EH (cell line): ENCODE results near the gene NR6A1.

Experiments used
- DNase-seq: peaks from one replicate; pipeline ENCODE4 v3.0.0-alpha.2; 2015; ENCODE audit warnings: low read depth

The NR6A1 gene

GRCh38 chr9:124526174-124526573, 244.9 kb downstream of the NR6A1 start:
- no peak for DNase-seq

DNA sequence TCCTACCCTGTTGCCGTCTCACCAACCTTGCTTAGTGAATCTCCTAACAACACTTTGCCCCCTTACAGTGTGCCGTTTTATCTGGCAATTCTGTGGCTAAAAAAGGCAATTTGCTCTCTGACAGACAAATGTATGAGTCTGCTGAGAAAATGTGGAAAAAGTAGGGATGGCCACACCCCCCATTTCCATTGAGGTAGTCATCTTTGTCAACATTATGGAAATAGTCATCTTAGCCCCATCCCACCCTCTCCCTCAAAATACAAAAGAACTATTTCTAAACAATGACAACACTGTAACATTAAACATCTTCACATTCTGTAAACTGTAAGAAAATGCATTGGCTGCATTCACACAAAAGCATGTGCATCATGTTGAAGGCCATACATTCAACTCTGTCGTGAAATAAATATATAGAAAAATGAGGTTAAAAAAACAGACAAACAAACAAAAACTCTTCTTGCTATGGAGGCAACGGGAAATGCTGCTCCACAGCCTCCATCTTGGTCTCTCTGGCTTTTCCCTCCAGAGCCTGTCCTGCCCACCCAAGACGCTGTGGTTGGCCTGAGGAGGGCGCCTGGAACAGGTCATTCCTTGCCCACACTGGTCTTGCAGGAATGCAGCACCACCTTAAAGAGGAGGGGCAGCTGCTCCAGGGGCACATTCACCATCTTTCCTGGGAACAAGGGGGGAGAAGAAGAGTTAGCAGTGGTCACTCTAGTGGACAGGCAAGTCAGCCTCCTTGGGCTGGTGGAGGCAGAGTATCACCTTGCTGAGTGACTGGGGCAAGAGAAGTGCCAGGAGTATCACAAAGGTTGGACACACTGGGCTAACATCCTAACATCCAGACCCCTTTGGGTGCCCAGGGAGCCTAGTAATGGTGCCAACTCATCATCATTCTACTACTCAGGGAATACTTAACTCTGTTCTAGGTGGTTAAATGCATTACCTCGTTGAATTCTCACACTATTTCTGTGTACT, 248.7 kb downstream of the NR6A1 start:
- no peak for DNase-seq

DNA sequence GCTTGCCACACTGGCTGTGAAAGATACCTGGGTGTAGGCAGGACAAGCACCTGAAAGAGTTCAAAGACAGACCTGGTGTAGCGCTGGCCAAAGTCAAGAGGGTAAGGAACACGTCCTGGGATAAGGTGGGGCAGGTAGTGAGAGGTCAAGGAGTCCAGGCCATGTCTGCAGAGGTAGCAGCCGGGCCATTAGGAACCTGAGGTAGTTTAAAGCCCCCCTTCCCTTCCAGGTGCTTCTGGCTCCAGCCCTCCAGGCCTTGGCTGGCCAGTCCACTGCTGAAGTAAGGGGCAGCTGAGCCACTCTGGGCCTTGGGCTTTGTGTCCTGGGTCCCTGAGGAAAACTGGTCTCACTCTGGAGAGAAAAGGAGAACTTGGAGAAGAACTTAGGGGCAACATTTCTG, 250.0 kb downstream of the NR6A1 start:
- no peak for DNase-seq

DNA sequence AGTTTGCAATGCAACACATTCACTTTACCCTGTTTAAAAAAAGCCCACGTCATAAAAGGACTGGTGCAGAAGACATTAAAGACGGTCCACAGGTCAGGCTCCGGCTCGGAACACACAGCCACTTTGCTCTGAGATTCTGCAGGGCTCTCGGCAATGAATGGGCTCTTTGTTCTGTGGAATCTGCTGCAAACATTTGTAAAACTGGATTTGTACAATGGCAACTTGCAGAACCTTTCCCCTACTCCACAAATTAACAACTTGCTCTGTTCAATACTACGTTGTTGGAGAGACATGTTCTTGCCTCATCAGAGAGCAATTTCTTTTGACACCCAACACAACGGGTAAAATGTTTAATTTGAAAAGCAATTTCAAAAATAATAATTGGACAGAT, 250.9 kb downstream of the NR6A1 start:
- DNase-seq, result no peak

DNA sequence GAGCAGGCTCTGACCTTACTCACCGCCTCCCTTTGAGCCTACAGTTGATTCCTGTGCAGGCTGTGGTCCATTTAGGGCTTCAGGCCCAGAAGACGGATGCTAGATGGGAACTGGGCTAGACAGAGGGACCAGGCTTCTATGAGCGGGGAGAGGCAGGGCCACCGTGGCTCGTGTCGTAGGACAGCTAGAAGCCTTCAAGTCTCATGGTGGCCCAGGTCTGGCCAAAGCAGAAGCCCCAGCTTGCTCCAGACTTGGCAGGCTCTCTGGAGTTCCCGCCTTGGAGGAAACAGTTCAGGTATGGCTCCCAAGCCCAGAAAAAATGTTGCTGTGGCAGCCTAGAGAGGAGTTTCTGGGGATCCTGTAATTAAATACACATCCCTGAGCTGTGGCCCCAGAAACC, 253.0 kb downstream of the NR6A1 start:
- DNase-seq, result no peak

DNA sequence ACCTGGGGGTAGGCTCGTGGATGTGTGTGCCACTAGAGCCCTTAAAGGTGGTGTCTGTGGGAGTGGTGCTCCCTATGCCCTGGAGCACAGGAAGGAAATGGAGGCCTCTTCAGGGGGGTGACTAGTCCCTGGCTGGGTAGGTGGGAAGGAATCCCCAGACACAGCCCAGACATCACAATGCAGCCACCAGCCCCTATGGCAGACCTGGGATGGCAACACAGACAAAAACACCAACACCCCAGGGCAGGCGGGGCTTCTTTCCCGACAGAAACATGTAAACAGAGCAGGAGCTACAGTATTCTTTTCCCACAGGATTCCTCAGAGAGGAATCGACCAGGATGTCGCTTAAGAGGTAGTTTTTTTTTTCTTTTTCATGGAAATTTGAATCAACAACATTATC, 253.5 kb downstream of the NR6A1 start:
- DNase-seq, result no peak

GRCh38 chr9:124514874-124515273, 256.2 kb downstream of the NR6A1 start:
- DNase-seq, result no peak

DNA sequence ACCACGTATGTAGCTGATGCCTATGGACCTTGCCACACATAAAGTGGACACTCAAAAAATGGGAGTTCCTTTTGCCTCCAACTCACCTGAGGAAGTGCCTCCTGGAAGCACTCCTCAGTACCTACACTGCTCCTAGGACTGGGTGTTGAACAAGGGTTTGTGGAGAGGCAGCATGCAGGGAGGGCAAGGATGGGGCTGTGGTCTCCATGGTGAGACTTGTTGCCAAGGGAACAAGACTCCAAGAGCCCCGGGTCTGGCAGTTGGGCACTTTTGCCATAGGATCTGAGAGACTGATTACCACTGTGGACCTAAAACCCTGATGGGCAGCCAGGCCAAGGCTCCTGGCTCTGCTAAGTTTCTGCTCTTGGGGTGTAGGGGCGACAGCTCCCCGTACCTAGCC, 257.0 kb downstream of the NR6A1 start:
- DNase-seq, result no peak

DNA sequence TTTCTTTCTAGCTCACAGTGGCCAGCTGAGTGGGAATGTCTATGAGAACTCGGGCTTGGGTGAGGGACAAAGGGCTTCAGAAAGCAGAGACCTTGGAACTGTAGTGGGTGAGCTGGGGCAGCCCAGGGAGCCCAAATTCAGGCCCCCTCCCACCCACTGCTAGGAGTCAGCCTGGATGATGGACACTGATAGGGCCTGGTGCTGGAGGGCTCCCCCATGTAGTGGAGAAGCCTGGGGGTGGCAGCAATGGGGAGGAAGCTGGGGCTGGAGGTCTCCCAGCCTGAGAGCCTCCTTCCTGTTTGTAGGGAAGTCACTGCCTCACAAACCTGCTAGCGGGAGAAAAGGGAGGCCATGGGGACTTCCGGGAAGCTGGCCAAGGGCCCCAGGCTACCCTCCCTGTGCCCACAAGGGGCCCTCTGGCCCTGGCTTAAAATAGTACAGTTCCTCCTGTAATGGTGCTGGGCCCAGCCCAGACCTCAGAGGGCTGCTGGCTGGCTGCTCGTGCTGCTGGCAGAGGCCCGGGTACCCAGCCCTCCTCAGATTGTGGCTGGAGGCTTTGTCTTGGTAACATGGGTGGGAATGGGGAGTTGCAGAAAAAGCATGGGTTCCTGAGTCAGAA, 257.6 kb downstream of the NR6A1 start:
- peak; percentile 7 for DNase-seq

GRCh38 chr9:124512806-124513204, 258.3 kb downstream of the NR6A1 start:
- DNase-seq, result no peak

GRCh38 chr9:124511891-124512805, 259.0 kb downstream of the NR6A1 start:
- no peak for DNase-seq

DNA sequence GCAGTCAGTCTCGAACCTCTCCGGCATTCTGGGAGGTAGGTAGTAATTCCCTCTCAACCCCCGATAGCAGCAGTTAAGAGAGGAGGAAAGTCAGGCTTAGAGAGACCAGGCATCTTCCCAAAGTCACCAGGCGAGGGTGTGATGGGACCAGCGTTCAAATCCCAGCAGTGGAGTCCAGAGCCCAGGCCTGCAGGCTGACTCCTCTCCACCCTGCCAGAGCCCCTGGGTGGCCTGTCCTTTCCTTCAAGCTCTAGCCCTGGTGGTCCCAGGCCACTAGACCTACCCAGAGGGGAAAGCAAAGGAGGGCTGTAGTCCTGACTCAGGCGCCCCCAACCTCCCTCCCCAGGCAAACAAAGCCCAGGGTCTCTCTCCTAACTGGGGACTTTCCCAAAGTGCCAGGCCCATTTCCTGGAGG, 259.7 kb downstream of the NR6A1 start:
- DNase-seq, result peak; percentile 11

- peak; percentile 9 for DNase-seq
These were observed 260.3 kb downstream of the NR6A1 start for GRCh38 chr9:124510650-124511425.

DNA sequence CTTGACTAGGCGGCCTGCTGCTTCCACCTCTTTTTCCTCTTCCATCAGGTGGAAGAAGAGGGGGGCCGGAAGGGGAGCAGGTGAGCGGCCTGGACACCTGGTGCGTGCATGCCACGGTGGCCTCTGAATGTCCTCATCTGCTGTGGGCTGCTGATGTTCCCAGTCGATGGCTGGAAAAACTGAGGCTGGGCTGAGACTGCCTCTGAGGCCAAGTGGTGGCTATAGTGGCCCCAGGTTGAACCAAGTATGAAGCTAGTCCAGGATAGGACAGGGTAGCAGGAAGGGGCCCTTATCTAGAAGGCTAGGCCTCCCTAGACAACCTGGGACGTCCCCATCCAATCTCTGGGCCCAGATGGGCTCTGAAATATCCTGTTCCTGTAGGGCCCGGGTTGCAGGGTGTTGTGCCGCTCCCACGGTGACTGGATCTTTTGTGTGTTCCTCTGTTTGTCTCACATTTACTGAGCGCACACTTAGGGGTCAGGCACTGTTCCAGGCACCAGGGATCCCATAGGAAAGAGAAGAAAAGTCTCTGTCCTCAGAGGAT, 263.2 kb downstream of the NR6A1 start:
- no peak for DNase-seq

DNA sequence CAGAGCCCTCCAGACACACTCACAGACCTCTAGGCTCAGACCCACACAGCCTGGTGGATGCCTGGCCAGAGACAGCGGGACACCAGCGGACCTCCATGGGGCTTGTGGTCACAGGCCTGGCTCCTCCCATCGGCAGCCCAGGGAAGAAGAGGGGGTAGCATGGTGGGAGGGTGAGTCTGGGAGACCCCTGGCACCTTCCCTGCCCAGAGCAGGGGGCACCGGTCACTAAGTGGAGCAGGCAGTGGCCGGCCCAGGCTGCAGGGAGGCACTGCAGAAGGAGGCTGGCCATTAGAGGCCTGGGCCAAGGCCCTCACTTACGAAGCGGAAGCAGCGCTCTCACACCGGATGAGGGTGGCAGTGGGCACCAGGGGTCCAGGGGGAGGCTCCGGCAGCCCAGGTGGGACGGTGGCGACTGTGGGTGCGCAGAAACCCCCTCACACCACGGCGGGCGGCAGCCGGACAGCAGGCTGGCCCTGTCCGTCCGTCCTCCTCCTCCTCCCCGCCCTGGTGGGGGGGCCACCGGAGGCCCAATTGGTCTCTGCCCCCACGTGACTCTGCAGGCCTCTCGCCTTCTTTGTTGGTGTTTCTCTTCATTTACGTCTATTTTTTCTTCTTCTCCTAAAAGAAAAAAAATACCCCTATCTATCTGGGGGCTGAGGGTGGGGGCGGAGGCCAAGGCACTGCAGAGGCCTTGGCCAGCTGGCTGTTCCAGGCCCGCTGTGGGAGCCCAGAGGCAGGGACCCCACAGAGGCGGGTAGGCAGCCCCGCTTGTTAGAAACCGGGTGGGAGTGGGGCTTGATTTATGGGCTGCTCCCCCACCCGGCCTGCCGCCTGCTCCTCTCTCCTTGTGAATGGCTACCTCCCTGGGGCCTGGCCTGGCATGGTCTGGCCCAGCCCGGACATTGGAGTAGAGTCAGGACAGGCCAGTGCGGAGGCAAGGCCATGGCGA, 263.9 kb downstream of the NR6A1 start, which contains the start of gene NR5A1:
Gene NR5A1, minus strand, starts transcription at position 469 of the 949 bp plus-strand sequence. CDS start 4,004 bp downstream, outside the sequence.
- DNase-seq, result no peak

DNA sequence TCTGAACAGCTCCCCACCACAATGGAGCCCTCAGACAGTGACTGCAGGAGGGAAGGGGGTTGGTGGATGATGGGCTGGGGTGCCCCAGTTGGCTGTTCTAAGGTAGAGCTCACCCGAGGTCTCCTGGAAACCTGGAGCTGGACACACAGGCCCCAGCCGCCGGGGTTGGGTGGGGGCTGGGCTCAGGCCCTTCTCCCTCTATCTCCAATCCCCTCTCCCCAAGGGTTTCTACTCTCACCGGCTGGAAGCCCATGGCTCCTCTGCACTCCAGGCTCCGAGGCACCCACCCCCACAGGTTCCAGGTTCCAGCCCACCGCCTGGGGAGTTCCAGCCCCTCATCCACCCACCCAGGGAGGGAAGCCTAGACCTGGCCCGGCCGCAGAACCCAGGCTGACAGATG, 264.7 kb downstream of the NR6A1 start:
- no peak for DNase-seq

DNA sequence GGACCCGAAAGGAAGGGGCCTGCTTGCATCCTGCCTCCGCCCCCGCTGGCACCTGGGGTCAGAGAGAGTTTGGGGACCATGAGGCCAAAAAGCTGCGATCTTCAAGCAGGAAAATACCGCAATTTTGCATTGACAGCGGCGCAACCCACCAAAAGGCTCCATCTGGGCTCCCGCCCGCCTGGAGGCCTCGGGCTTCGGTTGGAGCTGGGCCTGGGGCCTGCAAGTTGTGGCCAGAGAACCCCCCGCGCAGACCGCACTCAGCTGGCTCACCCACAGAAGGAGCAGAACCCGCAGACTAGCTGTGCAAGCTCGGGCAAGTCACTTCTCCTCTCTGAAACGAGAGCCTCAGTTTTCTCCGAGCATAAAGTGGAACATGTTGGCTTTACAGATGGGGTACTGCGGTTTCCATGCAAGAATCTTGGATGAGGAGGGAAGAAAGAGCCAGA, 265.2 kb downstream of the NR6A1 start:
- no peak for DNase-seq

- DNase-seq, result no peak
These were observed 265.9 kb downstream of the NR6A1 start for GRCh38 chr9:124505006-124505900.

DNA sequence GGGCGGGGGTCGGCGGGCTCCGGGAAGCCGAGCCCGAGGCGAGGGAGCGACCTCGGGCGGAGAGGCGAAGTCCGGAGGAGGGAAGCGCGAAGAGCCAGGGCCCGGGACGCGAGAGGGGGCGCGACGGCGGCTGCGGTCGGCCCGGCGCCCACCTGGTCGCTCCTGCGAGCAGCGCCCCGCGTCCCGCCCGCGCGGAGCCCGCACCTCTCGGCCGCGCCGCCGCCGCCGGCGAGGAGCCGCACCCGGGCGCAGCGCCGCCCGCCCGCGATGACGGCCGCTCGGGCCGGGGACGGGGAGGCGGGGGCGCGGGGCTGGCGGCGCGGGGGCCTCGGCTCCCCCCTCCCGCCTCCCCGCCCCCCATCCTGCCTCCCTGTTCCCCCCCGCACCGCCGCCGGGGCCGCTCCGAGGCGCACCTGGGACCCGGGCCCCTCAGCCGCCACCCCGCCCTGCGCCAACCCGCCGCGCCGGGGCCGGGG, 266.5 kb downstream of the NR6A1 start:
- no peak for DNase-seq
